OCI-LY7 (cell line): ENCODE measurements around the gene SAMD5.

ENCODE experiments used
- CTCF ChIP-seq: fragments of 200-600 bp; sonication (generic); conservative IDR thresholded peaks from 2 replicates; pipeline ENCODE4 v1.5.1; 2014; ENCODE audit warnings: mild to moderate bottlenecking, antibody characterized with exemption, low read length, moderate library complexity, mixed read lengths
- EZH2phosphoT487 ChIP-seq: fragments of 200-600 bp; sonication (generic); IDR thresholded peaks from 2 replicates; pipeline ENCODE4 v1.6.1; 2018; ENCODE audit warnings: low read depth, borderline replicate concordance, mild to moderate bottlenecking, mixed run types, antibody characterized with exemption, low read length, moderate library complexity, mixed read lengths

GRCh38 chr6:147528511-147529145 lies 20.1 kb downstream of the SAMD5 start:
- TF ChIP-seq CTCF (no peak), EZH2phosphoT487 (no peak)
